HEK293 (cell line): ENCODE measurements around the gene PPP4R4.

Source experiments
- ZBTB20 ChIP-seq: fragments of 450-650 bp; formaldehyde crosslinking; IDR thresholded peaks from 2 replicates; pipeline ENCODE4 v1.5.1; 2016; ENCODE audit warnings: missing biosample characterization, missing genetic modification characterization
- TF ChIP-seq, protein P1 (sequence below): fragments of 450-650 bp; formaldehyde crosslinking; optimal IDR thresholded peaks from 2 replicates; pipeline ENCODE3; 2016; ENCODE audit warnings: missing biosample characterization, mild to moderate bottlenecking, missing genetic modification characterization
- TF ChIP-seq, protein P2 (sequence below): fragments of 450-650 bp; IDR thresholded peaks from 2 replicates; pipeline ENCODE4 v1.5.1; 2018; ENCODE audit warnings: missing biosample characterization, mild to moderate bottlenecking, missing genetic modification characterization
- TF ChIP-seq, protein P3 (sequence below): fragments of 450-650 bp; formaldehyde crosslinking; IDR thresholded peaks from 2 replicates; pipeline ENCODE4 v1.5.1; 2016; ENCODE audit warnings: missing biosample characterization, missing genetic modification characterization

DNA sequence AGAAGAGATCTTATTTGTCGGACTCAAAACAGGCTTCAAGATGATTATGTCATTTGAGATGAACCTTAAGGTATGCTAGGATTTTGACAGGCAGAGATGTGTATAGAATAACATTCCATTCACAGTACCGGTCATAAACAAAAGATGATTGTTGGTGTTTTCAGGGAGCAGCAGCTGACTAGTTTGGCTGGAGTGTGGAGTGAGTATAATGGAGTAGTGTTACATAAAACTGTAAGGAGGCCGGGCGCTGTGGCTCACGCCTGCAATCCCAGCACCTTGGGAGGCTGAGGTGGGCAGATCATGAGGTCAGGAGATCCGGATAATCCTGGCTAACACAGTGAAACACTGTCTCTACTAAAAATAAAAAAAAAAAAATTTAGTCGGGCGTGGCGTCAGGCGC is 95.0 kb downstream of the PPP4R4 start:
- TF ChIP-seq, protein P1, sequence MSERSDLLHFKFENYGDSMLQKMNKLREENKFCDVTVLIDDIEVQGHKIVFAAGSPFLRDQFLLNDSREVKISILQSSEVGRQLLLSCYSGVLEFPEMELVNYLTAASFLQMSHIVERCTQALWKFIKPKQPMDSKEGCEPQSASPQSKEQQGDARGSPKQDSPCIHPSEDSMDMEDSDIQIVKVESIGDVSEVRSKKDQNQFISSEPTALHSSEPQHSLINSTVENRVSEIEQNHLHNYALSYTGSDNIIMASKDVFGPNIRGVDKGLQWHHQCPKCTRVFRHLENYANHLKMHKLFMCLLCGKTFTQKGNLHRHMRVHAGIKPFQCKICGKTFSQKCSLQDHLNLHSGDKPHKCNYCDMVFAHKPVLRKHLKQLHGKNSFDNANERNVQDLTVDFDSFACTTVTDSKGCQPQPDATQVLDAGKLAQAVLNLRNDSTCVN (tag by site-specific recombination): no peak
- TF ChIP-seq, protein P2, sequence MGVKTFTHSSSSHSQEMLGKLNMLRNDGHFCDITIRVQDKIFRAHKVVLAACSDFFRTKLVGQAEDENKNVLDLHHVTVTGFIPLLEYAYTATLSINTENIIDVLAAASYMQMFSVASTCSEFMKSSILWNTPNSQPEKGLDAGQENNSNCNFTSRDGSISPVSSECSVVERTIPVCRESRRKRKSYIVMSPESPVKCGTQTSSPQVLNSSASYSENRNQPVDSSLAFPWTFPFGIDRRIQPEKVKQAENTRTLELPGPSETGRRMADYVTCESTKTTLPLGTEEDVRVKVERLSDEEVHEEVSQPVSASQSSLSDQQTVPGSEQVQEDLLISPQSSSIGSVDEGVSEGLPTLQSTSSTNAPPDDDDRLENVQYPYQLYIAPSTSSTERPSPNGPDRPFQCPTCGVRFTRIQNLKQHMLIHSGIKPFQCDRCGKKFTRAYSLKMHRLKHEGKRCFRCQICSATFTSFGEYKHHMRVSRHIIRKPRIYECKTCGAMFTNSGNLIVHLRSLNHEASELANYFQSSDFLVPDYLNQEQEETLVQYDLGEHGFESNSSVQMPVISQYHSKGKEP: no peak
- TF ChIP-seq, protein P3, sequence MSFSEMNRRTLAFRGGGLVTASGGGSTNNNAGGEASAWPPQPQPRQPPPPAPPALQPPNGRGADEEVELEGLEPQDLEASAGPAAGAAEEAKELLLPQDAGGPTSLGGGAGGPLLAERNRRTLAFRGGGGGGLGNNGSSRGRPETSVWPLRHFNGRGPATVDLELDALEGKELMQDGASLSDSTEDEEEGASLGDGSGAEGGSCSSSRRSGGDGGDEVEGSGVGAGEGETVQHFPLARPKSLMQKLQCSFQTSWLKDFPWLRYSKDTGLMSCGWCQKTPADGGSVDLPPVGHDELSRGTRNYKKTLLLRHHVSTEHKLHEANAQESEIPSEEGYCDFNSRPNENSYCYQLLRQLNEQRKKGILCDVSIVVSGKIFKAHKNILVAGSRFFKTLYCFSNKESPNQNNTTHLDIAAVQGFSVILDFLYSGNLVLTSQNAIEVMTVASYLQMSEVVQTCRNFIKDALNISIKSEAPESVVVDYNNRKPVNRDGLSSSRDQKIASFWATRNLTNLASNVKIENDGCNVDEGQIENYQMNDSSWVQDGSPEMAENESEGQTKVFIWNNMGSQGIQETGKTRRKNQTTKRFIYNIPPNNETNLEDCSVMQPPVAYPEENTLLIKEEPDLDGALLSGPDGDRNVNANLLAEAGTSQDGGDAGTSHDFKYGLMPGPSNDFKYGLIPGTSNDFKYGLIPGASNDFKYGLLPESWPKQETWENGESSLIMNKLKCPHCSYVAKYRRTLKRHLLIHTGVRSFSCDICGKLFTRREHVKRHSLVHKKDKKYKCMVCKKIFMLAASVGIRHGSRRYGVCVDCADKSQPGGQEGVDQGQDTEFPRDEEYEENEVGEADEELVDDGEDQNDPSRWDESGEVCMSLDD (tag by site-specific recombination): no peak
- no peak for TF ChIP-seq ZBTB20
